ENCODE measurements around the gene METTL5.
A peak's percentile ranks its signal among the peaks of the same experiment; 100 is the strongest.

The METTL5 gene

DNA sequence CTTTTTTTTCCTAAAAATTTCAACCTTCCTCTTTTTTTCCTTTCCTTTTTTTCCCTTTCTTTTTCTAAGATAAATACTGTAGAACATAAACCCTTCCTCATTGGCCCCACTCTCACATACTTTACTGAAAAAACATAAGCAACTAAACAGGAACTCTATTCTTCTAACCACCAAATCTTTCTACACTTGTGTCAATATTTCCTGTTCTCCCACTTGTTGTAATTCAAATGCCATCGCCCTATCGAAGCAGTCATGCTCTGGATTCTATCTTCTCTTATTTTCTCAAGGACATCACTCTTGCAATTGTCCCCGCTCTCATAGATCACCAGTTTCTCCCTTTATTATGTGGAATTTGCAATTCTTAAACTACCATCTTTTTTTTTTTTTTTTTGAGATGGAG, 46.3 kb downstream of the METTL5 start:
- DNase-seq: no peak

DNA sequence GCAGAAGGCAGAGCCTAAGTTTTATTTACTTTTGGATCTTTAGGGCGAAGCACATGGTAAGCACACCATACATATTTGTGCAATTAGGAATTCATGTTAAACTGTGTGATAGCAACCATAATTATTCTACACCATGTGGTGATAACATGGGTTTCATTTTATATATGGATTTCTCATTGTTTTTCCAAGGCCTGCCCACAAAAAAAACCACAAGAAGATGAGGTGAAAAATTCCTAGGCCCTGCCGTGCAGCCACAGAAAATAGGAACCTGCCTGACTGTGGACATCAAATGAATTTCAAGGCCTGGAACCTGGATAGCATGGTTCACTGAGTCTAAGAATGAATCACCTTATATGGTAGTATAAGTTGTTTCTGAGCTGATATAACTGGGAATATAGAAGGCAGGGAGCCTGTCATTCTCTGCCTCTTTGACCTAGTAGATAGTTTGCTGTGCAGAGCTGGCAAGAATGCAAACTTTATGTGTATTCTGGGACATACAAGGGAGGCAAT, 48.4 kb downstream of the METTL5 start:
- peak; percentile 56 for DNase-seq

DNA sequence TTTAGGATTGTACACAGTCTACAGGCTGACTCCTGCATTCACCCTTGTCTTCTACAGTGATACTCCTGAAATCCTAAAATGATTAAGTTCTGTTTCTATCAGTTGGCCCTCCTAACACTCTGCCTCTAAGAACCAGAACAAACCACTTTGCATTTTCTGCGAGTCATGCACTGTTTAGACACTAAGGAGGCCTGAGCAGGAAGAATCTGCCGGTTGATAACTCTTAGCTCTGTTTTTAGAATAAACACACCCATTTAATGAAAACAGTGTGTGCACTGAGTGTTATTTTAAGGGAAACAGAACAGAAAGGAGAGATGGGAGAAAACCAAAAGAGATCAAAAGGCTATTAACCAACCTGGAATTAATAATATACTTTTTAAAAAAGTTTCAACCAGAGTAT, 48.9 kb downstream of the METTL5 start:
- DNase-seq: peak; percentile 49

DNA sequence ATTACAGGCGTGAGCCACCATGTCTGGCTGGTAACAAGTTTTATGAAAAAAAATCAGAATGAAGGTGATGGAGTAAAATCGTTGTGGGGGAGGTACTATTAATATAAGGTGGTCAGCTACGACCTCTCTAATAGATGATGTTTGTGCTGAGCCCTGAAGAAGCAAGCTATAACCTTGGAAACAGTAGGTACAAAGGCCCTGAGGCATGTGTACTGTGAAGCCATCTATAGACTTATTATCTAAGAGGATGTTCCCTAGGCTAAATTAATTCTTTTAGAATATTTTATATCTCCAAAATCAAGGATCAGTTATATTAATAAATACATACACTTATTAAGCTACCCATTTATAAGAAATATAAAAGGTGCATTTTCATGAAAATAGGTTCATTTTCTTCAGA, 49.4 kb downstream of the METTL5 start:
- no peak for DNase-seq

DNA sequence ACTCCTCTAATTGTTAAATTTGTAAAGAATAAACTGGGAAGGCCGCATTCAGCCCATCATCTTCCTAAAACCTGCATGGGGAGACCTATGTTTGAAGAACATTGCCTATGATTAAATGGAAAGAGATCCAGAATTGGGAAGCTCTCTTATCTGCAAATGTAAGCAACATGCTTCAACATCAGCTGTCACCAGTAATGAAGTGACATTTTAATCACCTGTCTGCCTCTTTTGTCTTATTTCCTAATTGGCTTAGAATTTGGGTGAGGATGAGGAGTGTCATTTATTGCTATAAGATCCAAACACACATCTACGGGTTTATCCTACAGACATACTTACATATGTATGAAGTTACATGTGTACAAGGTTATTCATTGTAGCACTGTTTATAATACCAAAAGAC, 52.1 kb downstream of the METTL5 start:
- DNase-seq: no peak

DNA sequence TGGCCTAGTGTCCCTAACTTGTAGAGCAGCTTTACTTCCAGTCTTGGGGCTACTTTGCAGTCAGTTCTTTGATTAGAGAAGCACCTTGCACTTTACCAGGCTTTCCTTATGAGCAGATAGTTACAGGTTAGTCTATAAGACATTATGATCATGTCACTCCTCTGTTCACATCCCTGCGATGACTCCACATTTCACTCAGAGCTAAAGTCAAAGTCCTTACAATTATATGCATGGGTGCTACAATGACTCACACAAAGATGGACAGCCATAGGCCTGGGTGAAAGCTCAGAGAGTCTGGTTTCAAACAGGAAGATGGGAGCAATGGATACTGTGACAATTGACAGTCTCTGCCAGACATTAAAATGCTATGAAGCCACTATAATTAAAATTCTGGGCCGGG, 53.1 kb downstream of the METTL5 start:
- DNase-seq: no peak

DNA sequence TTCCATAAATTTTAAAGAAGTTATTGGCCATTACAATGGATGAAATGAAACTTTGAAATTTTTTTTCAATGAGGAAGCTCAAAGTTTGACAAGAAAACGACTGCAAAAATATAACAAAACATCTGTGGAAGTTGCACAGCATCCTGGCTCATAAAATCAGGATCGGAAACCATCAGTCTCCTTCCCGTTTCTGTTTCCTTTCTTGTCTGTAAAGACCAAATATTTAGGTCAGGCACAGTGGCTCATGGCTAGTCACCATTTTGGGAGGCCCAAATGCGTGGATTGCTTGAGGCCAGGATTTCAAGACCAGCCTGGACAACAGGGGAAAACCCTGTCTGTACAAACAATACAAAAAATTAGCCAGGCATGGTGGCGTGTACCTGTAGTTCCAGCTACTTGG, 53.7 kb downstream of the METTL5 start:
- no peak for DNase-seq

DNA sequence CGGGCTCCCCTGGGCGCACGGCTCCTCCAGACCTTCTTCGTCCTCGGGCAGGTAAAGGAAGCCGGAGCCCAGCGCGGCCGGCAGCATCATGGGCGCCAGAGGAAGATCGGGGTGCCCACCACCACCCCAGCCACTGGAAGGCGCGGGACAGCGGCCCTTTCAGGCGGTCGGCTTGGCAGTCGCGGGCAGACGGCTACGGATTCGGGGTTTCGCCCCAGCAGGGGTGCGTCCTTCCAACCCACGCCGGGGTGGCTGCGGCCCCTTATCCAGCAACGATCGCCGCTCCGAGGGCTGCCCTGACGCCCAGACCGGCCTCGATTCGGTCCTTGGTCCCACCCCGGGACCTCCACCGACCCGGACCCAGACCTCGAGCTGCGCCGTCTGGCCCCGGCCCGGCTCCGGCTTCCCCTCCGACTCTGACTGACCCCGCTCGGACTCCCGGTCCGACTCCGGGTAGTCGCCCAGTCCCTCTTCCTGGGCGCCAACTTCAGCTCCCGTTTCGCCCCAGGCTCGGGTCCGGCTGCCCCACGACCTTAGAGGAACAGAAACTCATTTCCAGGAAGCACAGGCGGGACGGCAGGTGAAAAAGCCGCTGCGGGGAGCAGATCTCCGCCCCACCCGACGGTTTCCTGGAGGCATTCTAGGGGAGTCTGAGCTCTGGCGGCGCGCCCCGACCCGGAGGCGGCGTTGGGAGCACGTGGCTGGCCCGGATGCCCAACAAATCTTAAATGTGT, 56.3 kb downstream of the METTL5 start:
- no peak for DNase-seq

DNA sequence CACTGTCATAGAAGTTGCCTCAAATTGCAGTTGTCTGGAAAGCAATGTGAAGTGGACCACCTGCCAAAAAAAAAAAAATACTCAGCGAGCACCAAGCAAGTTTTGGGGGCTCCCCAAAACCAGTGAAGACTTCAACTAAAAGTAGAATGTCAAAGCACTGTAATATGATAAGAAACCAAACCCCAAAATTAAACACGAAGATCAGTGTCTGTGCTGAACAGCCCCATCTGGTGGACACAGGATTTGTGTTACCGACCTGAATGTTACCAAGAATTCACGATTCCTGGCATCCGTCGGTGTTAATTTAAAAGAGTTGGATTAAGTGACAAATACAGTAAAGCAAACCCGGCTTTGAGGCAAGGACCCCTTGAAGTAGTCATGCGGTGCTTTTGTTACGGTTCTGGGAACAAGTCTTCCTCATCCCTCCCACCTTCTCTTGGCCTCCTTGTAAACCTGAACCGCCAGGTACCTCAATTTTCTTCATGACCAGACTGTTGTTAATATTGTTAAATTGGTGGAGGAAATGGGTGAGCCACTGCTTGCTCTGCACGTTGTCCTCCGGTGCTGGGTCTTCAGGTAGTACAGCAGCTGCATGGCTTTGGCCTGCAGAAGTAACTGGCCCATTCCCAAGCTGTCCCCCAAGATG, 57.3 kb downstream of the METTL5 start:
- peak; percentile 50 for DNase-seq

DNA sequence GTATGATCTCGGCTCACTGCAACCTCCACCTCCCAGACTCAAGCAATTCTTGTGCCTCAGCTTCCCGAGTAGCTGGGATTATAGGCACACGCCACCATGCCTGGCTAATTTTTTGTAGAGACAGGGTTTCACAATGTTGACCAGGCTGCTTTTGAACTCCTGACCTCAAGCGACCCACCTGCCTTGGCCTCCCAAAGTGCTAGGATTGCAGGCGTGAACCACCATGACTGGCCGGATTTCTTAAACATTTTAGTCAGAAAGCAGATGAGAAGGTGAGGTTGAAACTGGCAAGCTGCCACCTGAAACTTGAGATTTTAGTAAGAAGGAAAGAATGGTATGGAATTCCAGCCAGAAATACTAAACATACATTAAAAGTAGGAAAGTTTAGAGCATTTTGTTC, 59.2 kb downstream of the METTL5 start:
- DNase-seq: peak; percentile 73

DNA sequence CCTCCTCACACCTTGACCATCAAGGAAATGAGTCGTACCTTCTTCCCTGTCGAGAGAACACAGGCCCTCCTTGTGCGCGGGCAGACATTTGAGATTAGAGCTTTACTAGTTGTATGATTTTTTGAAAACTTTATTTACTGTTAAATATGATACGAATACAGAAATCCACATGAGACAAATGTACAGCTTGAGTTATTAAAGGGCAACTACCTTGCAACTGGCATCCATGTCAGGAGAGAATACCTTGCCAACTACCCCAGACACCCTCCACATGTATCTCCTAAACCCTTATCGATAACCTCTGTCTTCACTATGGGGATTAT, 62.8 kb downstream of the METTL5 start:
- DNase-seq: no peak
